ENCODE measurements around the gene FRK.
"Not testable (repeated sequence)": the region's sequence is repeated elsewhere in the genome, so short reads cannot be mapped to it uniquely, and the experiment has no call there.

The FRK gene

GRCh38 chr6:116074732-116075390, 14.2 kb upstream of the FRK start:
- no peak for DNase-seq

GRCh38 chr6:116073765-116074440, 13.2 kb upstream of the FRK start:
- no peak for DNase-seq

GRCh38 chr6:116072368-116072767, 11.7 kb upstream of the FRK start:
- no peak for DNase-seq

- no peak for DNase-seq
Observed at GRCh38 chr6:116070616-116071389, 10.1 kb upstream of the FRK start.

- DNase-seq: no peak
Observed at GRCh38 chr6:116070101-116070500, 9.4 kb upstream of the FRK start.

- DNase-seq: no peak
Observed at GRCh38 chr6:116066789-116067188, 6.1 kb upstream of the FRK start.

GRCh38 chr6:116064666-116065065, 4.0 kb upstream of the FRK start:
- no peak for DNase-seq

- no peak for DNase-seq
Observed at GRCh38 chr6:116062496-116062895, 1.8 kb upstream of the FRK start.

- no peak for DNase-seq
Observed at GRCh38 chr6:116059713-116060571, 749 bp downstream of the FRK start.

GRCh38 chr6:116057766-116058165, 2.9 kb downstream of the FRK start:
- DNase-seq: no peak

- DNase-seq: no peak
Observed at GRCh38 chr6:116055513-116055912, 5.2 kb downstream of the FRK start.

GRCh38 chr6:116051244-116051643, 9.4 kb downstream of the FRK start:
- DNase-seq: no peak

GRCh38 chr6:116050737-116051136, 10.0 kb downstream of the FRK start:
- no peak for DNase-seq

- DNase-seq: no peak
Observed at GRCh38 chr6:116049321-116049720, 11.4 kb downstream of the FRK start.

- DNase-seq: no peak
Observed at GRCh38 chr6:116047173-116047933, 13.3 kb downstream of the FRK start.

GRCh38 chr6:116046737-116047136, 14.0 kb downstream of the FRK start:
- no peak for DNase-seq

- DNase-seq: not testable (repeated sequence)
Observed at GRCh38 chr6:116046272-116046671, 14.4 kb downstream of the FRK start.

- no peak for DNase-seq
Observed at GRCh38 chr6:116041934-116042333, 18.8 kb downstream of the FRK start.

- no peak for DNase-seq
Observed at GRCh38 chr6:116040993-116041392, 19.7 kb downstream of the FRK start.

GRCh38 chr6:116036885-116037284, 23.8 kb downstream of the FRK start:
- no peak for DNase-seq

- DNase-seq: no peak
Observed at GRCh38 chr6:116036075-116036773, 24.5 kb downstream of the FRK start.

- no peak for DNase-seq
Observed at GRCh38 chr6:116035616-116036015, 25.1 kb downstream of the FRK start.
